CD1c-positive myeloid dendritic cell (primary cell): ENCODE data around the gene THBS2.
"Not testable (repeated sequence)": the region's sequence is repeated elsewhere in the genome, so short reads cannot be mapped to it uniquely, and the experiment has no call there.

Experiments
- DNase-seq: peaks from one replicate; pipeline ENCODE4 v3.0.0-alpha.2; 2016; ENCODE audit errors: extremely low spot score

THBS2 gene

DNA sequence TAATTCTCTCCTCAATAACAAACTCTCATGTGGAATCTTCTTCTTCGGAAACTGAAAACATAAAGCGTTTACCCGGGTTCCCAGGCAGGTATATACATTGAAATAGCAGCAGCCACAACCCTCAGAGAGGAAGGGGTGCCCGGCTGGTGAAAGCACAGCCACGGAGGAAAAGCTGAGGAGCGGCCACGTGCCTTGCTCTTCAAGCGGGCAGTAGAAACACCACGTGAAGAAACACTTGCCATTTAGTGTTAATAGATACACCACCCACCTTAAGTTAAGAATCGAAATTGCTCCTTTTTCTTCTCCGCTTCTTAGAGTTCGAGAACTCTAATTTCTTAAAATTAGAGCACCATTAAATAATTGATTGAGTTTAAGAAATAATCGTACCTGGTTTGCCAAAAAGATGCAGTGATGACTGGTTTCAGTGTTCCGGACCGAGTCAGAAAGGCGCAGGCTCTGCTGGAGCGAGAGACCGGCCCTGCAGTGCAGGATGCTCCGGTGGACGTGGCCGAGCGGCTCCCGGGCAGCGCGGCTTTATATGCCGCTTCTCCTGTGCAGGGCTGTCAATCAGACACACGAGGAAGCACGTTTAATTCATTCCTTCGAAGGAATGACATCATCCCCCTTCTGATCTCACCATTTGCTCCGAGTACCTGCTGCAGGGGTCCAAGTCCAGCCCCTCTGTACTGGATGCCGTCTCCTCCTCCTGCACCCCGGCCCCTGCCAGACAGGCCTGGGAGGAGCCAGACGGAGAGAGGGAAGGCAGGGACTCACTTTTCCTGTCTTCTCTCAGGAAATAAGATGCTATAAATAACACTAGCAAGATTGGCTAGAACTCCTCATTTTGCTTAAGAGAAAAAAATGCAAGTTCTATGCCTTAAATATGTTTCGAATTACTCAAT is at the start of gene THBS2:
TSS of gene THBS2 (minus strand) at position 510 of the 902 bp plus-strand sequence. CDS start 3,062 bp downstream, outside the sequence.
- DNase-seq: no peak

GRCh38 chr6:169302716-169303115 is 49.1 kb upstream of the THBS2 start:
- DNase-seq: no peak

- DNase-seq: no peak
Observed at GRCh38 chr6:169302255-169302654, 48.6 kb upstream of the THBS2 start.

DNA sequence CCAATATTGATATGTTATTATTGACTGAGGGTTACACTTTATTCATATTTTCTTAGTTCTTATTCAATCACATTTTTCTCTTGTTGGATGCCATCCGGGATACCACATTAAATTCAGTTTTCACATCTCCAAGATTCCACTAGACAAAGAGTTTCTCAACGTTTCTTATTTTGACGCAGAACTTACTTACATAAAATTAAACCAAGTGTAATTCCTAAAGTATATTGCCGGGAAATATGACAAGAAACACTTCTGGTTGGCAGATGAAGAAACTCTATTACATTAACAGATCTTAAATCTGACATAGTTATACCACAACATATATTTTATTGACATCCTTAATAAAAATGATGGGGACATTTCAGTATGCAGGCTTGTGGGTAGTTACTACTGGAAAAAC is 47.3 kb upstream of the THBS2 start:
- DNase-seq: no peak

GRCh38 chr6:169298626-169299025 is 45.0 kb upstream of the THBS2 start:
- DNase-seq: not testable (repeated sequence)

GRCh38 chr6:169296622-169297021 is 43.0 kb upstream of the THBS2 start:
- no peak for DNase-seq

- no peak for DNase-seq
Observed at GRCh38 chr6:169296170-169296569, 42.5 kb upstream of the THBS2 start.

DNA sequence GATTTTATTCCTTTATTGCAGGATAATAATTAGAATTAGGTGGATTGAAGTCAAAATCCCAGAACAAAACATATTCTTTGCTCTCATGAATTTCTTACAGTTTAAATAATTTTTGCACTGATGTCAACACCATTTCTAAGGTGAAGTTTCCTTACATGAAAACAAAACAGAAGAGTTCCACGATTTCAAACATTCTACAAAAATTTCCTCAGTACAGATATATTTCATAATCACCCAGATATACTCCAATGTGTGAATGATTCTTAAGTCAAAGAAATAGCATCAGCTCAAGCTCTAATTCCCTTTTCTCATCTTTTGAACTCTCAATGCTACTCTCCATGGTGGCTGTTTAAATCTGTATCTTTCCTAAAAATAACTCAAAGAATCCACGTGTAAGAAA is 39.5 kb upstream of the THBS2 start:
- DNase-seq: no peak

GRCh38 chr6:169292338-169293124 is 38.9 kb upstream of the THBS2 start:
- DNase-seq: peak; percentile 40

DNA sequence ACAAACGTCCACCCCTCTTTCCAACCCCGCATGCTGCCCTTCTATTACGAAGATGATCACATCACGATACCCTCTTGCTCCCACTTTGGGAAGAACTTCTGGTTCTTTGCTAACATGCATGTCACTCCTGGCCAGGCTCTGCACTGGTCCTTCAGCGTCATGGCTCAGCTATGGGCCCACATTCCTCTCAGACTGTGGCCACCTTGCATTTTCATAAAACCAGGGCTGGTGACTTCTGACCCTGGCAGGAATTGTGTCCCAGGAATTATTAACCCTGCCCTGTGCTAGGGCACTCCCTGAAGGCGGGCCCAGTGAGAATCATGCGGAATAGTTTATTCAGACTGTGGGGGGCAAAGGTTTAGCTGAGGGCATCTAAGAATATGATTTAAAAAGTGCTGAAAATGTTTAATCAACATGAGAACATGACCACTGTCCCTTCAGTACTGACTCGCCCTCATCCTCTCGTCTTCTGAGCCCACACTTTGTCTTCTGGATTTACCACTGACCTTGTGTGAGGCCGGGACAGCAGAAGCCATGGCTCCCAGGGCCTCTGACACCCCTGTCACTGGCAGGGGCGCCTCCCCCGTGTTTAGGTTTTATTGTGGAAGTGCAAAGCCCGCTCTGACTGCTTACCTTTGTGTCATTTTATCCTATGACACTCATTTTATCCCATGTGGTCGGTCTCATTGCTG is 38.1 kb upstream of the THBS2 start:
- DNase-seq: no peak

GRCh38 chr6:169291148-169291547 is 37.5 kb upstream of the THBS2 start:
- DNase-seq: no peak

GRCh38 chr6:169289619-169290339 is 36.1 kb upstream of the THBS2 start:
- DNase-seq: peak; percentile 13

DNA sequence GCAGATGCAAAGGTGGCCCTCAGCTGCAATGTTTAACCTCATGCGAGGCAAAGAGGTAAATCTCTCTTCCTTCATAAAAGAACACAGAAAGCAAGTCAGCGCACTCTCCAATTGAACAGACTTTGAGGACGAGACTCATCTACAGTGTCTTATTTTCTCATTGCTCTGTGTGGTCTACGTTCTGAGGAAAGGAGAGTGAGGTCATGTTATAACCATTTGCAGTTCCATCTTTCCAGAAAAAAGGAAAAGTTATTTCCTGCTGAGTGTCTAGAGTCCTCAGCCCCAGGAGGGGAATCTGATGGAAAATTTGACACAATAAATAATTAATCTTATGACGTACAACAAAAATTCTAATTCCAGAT is 35.6 kb upstream of the THBS2 start:
- DNase-seq: no peak

GRCh38 chr6:169288591-169288990 is 34.9 kb upstream of the THBS2 start:
- DNase-seq: no peak

DNA sequence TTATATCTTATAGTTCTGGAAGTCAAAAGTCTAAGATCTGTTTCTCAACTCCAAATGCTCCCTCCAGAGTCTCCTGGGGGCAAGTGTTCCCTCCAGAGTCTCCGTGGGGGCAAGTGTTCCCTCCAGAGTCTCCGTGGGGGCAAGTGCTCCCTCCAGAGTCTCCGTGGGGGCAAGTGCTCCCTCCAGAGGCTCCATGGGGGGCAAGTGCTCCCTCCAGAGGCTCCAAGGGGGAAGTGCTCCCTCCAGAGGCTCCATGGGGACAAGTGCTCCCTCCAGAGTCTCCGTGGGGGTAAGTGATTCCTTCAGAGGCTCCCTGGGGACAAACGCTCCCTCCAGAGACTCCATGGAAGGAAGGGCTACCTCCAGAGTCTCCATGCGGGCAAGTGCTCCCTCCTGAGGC is 34.0 kb upstream of the THBS2 start:
- no peak for DNase-seq

DNA sequence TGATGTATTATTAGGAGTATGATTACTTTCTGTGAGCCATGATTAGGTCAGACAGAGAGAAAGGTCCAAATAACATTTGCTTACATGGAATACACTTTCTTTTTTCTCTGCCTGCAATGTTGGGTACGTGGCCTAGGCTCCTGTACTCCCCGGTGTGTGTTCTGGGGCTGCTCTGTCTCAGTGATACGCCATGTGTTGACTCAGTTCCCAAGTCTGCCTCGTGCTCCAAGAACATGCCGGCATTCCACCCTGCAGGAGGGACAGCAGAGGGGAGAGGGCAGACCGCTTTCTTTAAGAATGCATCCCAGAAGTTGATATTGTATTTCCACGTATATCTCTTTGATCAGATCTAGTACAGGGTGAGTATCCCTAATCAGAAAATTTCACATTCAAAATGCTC is 33.3 kb upstream of the THBS2 start:
- DNase-seq: no peak

DNA sequence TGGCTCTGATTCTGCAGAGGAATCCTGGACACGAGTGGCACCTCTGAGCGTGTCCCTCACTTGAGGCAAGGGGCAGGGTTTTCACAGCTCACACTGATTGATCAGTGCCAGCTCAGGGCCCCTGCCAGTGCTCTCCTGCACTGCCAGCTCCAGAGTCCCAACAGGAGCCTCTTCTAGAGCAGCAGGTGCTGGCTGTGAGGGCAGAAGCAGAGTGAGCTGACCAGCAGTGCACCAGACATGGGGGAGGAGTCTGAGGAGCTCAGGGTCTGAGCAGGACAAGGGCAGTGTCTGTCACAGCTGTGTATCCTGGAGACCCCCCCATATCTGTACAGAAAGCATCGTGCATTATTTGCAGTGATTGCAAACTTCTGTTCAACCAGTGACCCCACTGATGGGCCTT is 31.5 kb upstream of the THBS2 start:
- DNase-seq: no peak

DNA sequence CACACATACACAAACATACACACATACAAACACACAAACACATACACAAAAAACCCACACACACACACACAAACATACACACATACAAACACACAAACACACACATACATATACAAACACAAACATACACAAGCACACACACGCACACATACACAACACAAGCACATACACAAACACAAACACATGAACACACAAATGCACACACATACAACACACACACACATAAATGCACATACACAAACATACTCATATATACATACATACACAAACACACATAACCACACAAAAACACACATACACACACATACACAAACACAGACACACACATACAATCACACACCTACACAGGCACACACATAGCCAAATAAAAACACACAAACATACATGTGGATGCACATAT is 30.3 kb upstream of the THBS2 start:
- no peak for DNase-seq

DNA sequence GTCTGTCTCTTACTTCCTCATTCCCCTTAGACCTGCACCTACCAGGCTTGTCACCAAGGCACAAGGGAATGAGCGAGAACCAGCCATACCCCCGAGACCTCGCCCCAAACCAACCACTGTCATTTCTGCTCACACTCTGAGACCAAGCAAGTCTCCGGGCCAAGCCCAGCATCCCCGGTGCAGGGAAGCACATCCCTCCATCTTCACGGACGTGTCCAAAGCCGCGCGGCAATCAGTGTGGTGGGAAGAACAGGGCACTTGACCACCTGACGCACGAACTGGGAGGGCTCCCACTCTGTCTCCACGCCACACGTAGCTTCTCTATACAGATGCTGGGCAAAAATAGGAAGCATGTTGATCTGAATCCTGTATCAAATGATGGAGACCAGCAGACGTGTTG is 28.4 kb upstream of the THBS2 start:
- no peak for DNase-seq

DNA sequence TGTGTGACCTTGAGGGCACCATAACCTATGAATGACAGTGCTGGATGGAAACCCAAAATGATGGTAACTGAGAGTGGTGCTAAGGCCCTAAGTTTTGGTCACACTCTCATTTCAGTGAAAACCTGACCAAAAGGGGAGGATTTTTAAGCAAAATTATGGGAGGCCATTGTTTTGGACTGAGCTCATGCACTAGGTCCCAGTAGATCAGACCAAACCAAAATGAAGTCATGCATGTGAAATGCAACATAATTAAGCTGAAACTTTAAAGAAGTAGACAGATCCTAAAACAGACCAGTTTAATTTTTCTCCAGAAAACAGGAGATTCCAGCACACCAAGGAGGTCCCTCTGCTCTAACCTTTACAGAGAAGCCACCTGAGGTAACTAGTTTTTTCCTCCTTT is 24.0 kb upstream of the THBS2 start:
- no peak for DNase-seq

DNA sequence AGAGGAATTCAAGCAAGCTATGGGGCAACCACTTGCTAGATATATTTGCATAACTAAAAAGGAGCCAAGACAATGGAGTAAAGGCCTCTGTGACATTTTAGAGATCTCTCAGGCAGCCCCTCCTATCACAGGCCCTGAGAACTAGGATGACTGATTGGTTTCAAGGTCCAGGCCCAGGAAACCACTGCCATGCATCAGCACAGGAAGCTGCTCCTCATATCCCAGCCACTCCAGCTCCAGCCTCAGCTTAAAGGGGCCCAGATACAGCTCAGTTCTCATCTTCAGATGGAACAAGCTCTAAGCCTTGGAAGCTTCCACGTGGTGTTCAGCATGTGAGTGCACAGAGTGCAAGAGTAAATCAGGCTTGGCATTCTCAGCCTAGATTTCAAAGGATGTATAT is 21.1 kb upstream of the THBS2 start:
- no peak for DNase-seq

- no peak for DNase-seq
Observed at GRCh38 chr6:169273511-169273910, 19.9 kb upstream of the THBS2 start.
